ENCODE data around the gene PER1. TPM values are rescaled to one million over a fixed set of nuclear protein-coding genes. Genes with fewer than 3 reads are reported as not detected.
"Not testable (repeated sequence)": the region's sequence is repeated elsewhere in the genome, so short reads cannot be mapped to it uniquely, and the experiment has no call there.

PER1 gene
- total RNA-seq, 2 donors from 2014 or later = 19.7 to 43.6 TPM

DNA sequence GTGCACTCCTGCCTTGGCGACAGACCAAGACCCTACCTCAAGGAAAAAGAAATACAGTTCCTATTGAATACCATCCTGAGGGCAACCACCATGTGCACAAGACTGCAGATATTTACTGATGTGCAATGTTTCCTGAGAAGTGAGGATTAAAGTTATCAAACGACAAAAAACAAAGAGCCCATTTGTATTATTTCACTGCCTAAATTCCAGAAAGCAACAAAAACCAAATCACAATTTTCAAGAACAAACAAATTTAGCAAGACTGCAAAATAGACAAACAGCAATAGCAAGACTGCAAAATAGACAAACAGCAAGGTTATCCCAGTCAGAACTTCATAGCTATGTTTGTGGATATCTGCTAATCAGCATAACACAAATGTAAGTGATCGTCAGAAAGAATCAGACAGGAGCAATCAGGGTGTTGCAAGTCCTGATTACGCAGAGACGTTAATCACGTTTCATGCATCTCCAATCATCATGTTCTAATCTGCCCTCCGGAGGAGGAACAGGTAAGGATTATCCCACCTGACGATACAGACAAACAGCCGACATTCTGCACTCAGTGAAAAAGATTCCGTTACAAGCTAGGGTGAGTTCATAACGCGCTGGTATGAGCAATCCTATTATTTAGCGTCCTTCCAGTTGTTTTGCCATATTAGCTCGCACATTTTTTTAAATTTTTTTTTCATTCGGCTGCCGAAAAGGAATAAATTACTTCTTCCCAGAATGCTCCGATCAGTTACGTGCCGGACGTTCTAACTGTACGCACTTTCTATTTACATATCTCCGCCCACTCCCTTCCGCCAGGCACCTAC lies 21.1 kb upstream of the PER1 start:
- Histone ChIP-seq H3K4me3 (peak overlapping the region; percentile 27), H3K4me1 (peaks cover 6% of the 10 kb centered on the region), H3K27me3 (no peaks in the 10 kb centered on the region), H3K36me3 (no peaks in the 10 kb centered on the region), H3K9ac (ENCODE audit: low read depth in 2 of 2, low read length in 2 of 2) (peak overlapping the region; percentile 48 to 78), H3K27ac (peak overlapping the region; percentile 82), H3K9me3 (no peaks in the 10 kb centered on the region)
- TF ChIP-seq CTCF (IDR thresholded peaks at IDR 0.05) = no peak
- intact Hi-C loops (cut with DNase I) = no loop called here
- peak; percentile 85 for DNase-seq

GRCh38 chr17:8170186-8170585 lies 18.0 kb upstream of the PER1 start:
- H3K9ac ChIP-seq (ENCODE audit: low read depth in 2 of 2, low read length in 2 of 2); intact Hi-C loops (cut with DNase I); H3K4me1 ChIP-seq; H3K9me3 ChIP-seq; H3K27ac ChIP-seq; H3K36me3 ChIP-seq; H3K27me3 ChIP-seq; H3K4me3 ChIP-seq; DNase-seq: not testable (repeated sequence)

- no peak for TF ChIP-seq CTCF (IDR thresholded peaks at IDR 0.05)
- Histone ChIP-seq H3K9ac (ENCODE audit: low read depth in 2 of 2, low read length in 2 of 2) (no peak overlapping the region), H3K4me1 (peaks cover 11% of the 10 kb centered on the region), H3K9me3 (no peaks in the 10 kb centered on the region), H3K27ac (no peak overlapping the region), H3K36me3 (no peaks in the 10 kb centered on the region), H3K4me3 (no peak overlapping the region), H3K27me3 (no peaks in the 10 kb centered on the region)
- no peak for DNase-seq
- intact Hi-C loops (cut with DNase I) = no loop called here
Measured at GRCh38 chr17:8167526-8167925, 15.3 kb upstream of the PER1 start.

DNA sequence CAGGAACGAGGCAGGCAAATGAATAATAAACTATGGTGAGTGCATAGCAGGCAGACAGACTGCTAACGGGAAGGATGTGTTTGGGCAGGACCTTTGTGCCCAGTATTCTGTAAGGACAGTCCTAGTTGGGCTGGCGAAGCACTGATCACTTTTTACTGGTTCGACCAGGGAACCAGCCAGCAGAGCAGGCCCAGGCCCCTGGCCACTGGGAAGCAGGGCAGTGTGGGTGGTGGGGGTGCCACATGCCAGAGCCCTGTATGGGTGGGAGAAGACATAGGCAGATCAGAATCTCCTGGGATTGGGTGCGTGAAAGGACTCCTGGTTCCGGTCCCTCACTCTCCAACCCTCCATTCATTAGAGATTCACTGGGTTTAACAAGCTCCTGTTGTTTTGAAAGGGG lies 14.5 kb upstream of the PER1 start:
- Histone ChIP-seq H3K9ac (ENCODE audit: low read depth in 2 of 2, low read length in 2 of 2) (no peak overlapping the region), H3K9me3 (no peaks in the 10 kb centered on the region), H3K36me3 (no peaks in the 10 kb centered on the region), H3K4me3 (no peak overlapping the region), H3K27ac (no peak overlapping the region), H3K4me1 (peaks cover 12% of the 10 kb centered on the region), H3K27me3 (no peaks in the 10 kb centered on the region)
- no peak for DNase-seq
- no peak for TF ChIP-seq CTCF (IDR thresholded peaks at IDR 0.05)
- intact Hi-C loops (cut with DNase I) = no loop called here

- Histone ChIP-seq H3K4me3 (no peak overlapping the region), H3K4me1 (peaks cover 22% of the 10 kb centered on the region), H3K9ac (ENCODE audit: low read depth in 2 of 2, low read length in 2 of 2) (peak overlapping the region in 1 of 2 donors; percentile 88), H3K27ac (peak overlapping the region; percentile 98), H3K27me3 (no peaks in the 10 kb centered on the region), H3K36me3 (no peaks in the 10 kb centered on the region), H3K9me3 (no peaks in the 10 kb centered on the region)
- intact Hi-C loops (cut with DNase I) = no loop called here
- no peak for TF ChIP-seq CTCF (IDR thresholded peaks at IDR 0.05)
- DNase-seq = no peak
Measured at GRCh38 chr17:8164815-8165131, 12.6 kb upstream of the PER1 start.

DNA sequence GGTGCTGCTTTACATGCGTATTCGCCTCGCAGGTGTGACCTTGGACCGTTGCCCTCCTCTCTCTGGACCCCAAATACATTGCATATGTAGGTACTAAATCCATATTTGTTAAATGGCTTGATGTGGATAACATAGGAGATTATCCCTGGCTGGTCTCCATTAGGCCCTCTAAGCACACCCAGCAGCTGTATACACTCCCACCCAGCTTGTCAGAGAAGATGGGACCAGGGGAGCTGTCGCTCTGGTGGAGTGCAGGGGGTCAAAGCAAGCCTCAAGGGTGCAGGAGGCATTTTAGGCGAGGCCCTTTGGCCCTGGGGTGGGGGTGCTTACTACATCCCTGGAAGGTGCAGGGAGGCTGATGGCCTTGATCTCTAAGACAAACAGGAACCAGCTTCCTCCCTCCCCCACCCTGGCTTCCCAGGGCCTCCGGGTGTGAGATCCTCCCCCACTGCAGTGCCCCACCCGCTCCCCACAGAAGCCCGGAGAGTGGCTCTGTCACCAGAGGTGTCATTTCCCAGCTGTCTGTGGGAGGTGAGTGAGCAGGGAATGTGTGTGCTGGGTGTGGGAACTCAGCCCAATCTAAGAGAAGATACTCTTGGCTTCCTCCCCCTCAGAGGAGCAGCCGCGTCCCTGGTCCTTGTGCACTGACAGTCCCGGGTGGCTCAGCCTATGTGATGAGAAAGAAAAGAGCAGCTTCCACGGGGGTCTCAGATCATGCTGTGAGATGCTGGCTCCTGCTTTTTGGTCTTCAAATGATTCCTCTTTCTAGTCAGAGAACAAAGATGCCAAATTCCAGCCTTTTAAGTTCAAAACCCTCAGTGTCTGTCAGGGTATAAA lies 12.0 kb upstream of the PER1 start:
- no peaks in the 10 kb centered on the region for H3K36me3 ChIP-seq
- no peaks in the 10 kb centered on the region for H3K9me3 ChIP-seq
- peaks cover 22% of the 10 kb centered on the region for H3K4me1 ChIP-seq
- no peak overlapping the region for H3K4me3 ChIP-seq
- H3K9ac ChIP-seq (ENCODE audit: low read depth in 2 of 2, low read length in 2 of 2) = peak overlapping the region; percentile 48 to 88
- intact Hi-C loops (cut with DNase I) = no loop called here
- no peak for TF ChIP-seq CTCF (IDR thresholded peaks at IDR 0.05)
- H3K27me3 ChIP-seq = no peaks in the 10 kb centered on the region
- peak overlapping the region; percentile 98 for H3K27ac ChIP-seq
- DNase-seq = peak; percentile 88

Measured in colonic mucosa (tissue), 4 donors.